BLaER1 (cell line): ENCODE data around the gene ADAP2.

Experiments used
- H3K27ac ChIP-seq: shearing (Covaris generic); formaldehyde crosslinking; 2 replicates; pipeline ENCODE4 v1.8.1; 2022
- H3K27me3 ChIP-seq: shearing (Covaris generic); formaldehyde crosslinking; 2 replicates; pipeline ENCODE4 v1.8.1; 2022
- H3K36me3 ChIP-seq: shearing (Covaris generic); formaldehyde crosslinking; 2 replicates; pipeline ENCODE4 v1.8.1; 2022
- H3K4me1 ChIP-seq: shearing (Covaris generic); formaldehyde crosslinking; 2 replicates; pipeline ENCODE4 v1.8.1; 2022
- H3K4me2 ChIP-seq: shearing (Covaris generic); formaldehyde crosslinking; 2 replicates; pipeline ENCODE4 v1.8.1; 2022
- H3K4me3 ChIP-seq: shearing (Covaris generic); formaldehyde crosslinking; 2 replicates; pipeline ENCODE4 v1.8.1; 2022
- H3K9ac ChIP-seq: shearing (Covaris generic); formaldehyde crosslinking; 2 replicates; pipeline ENCODE4 v1.8.1; 2022
- H3K9me3 ChIP-seq: shearing (Covaris generic); formaldehyde crosslinking; 2 replicates; pipeline ENCODE4 v1.8.1; 2022
- H4K20me1 ChIP-seq: shearing (Covaris generic); formaldehyde crosslinking; 2 replicates; pipeline ENCODE4 v1.8.1; 2022
- Cebpa-rat ChIP-seq: shearing (Covaris generic); IDR thresholded peaks from 2 replicates; pipeline ENCODE4 v1.8.1; 2022

Gene ADAP2

GRCh38 chr17:30995347-30995746 lies 73.6 kb downstream of the ADAP2 start:
- peaks cover 92% of the 10 kb centered on the region for H3K36me3 ChIP-seq
- TF ChIP-seq Cebpa-rat: no peak
- H3K27ac ChIP-seq: no peak overlapping the region

GRCh38 chr17:30996486-30996885 lies 74.7 kb downstream of the ADAP2 start:
- no peak overlapping the region for H3K27ac ChIP-seq
- H3K9me3 ChIP-seq: no peaks in the 10 kb centered on the region
- H3K36me3 ChIP-seq: peaks cover 93% of the 10 kb centered on the region
- H3K4me1 ChIP-seq: no peaks in the 10 kb centered on the region
- H3K4me2 ChIP-seq: no peak overlapping the region
- no peak overlapping the region for H3K4me3 ChIP-seq
- H4K20me1 ChIP-seq: 0 out of 2 replicates have a peak, but pooled peaks cover 1% of the 10 kb centered on the region
- no peak overlapping the region for H3K9ac ChIP-seq
- no peak for TF ChIP-seq Cebpa-rat
- H3K27me3 ChIP-seq: no peaks in the 10 kb centered on the region

More at GRCh38 chr17:30995347-30995746, 73.6 kb downstream of the ADAP2 start:
- Histone ChIP-seq H3K9ac (no peak overlapping the region), H3K4me1 (no peaks in the 10 kb centered on the region), H3K27me3 (no peaks in the 10 kb centered on the region), H4K20me1 (0 out of 2 replicates have a peak, but pooled peaks cover 8% of the 10 kb centered on the region), H3K9me3 (no peaks in the 10 kb centered on the region), H3K4me3 (no peak overlapping the region), H3K4me2 (no peak overlapping the region)

GRCh38 chr17:30997270-30997669 lies 75.5 kb downstream of the ADAP2 start:
- H3K4me1 ChIP-seq: no peaks in the 10 kb centered on the region
- TF ChIP-seq Cebpa-rat: no peak

GRCh38 chr17:30997842-30998241 lies 76.1 kb downstream of the ADAP2 start:
- no peak overlapping the region for H3K27ac ChIP-seq
- no peaks in the 10 kb centered on the region for H3K9me3 ChIP-seq
- H4K20me1 ChIP-seq: no peaks in the 10 kb centered on the region
- no peak overlapping the region for H3K4me3 ChIP-seq
- H3K27me3 ChIP-seq: no peaks in the 10 kb centered on the region
- no peak for TF ChIP-seq Cebpa-rat
- no peak overlapping the region for H3K4me2 ChIP-seq
- H3K9ac ChIP-seq: no peak overlapping the region
- peaks cover 98% of the 10 kb centered on the region for H3K36me3 ChIP-seq
- no peaks in the 10 kb centered on the region for H3K4me1 ChIP-seq

More at GRCh38 chr17:30997270-30997669, 75.5 kb downstream of the ADAP2 start:
- H3K36me3 ChIP-seq: peaks cover 97% of the 10 kb centered on the region
- no peaks in the 10 kb centered on the region for H3K27me3 ChIP-seq
- no peak overlapping the region for H3K27ac ChIP-seq
- no peaks in the 10 kb centered on the region for H3K9me3 ChIP-seq
- no peaks in the 10 kb centered on the region for H4K20me1 ChIP-seq
- no peak overlapping the region for H3K4me3 ChIP-seq
- H3K9ac ChIP-seq: no peak overlapping the region
- H3K4me2 ChIP-seq: no peak overlapping the region

DNA sequence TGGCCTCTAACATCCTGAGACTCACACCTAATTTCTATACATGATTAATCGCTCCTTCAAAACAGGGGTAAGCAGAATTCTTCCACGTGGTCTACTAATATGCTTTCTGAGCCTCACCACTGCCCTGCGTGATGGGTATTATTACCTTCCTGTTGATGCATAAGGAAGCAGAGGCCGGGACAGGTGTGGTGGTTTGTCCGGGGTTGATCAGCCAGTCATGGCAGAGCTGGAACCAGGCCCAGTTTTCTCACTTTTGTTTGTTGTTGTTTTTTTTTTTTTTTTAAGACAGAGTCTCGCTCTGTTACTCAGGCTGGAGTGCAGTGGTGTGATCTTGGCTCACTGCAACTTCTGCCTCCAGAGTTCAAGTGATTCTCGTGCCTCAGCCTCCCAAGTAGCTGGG lies 80.3 kb downstream of the ADAP2 start:
- no peaks in the 10 kb centered on the region for H3K4me1 ChIP-seq
- peaks cover under 1% of the 10 kb centered on the region; the same call in 1 of the 2 replicates for H3K27me3 ChIP-seq
- H3K27ac ChIP-seq: no peak overlapping the region
- no peaks in the 10 kb centered on the region for H4K20me1 ChIP-seq
- no peak overlapping the region for H3K4me3 ChIP-seq
- no peak overlapping the region for H3K9ac ChIP-seq
- H3K36me3 ChIP-seq: peaks cover 82% of the 10 kb centered on the region
- H3K4me2 ChIP-seq: no peak overlapping the region
- no peak for TF ChIP-seq Cebpa-rat
- H3K9me3 ChIP-seq: no peaks in the 10 kb centered on the region; the same call in 1 of the 2 replicates

GRCh38 chr17:31003225-31003866 lies 81.6 kb downstream of the ADAP2 start:
- peaks cover 5% of the 10 kb centered on the region for H3K9me3 ChIP-seq
- H3K36me3 ChIP-seq: peaks cover 78% of the 10 kb centered on the region
- no peak overlapping the region for H3K9ac ChIP-seq
- peaks cover 13% of the 10 kb centered on the region for H3K27me3 ChIP-seq
- no peaks in the 10 kb centered on the region for H3K4me1 ChIP-seq
- no peak overlapping the region for H3K4me3 ChIP-seq
- TF ChIP-seq Cebpa-rat: no peak
- H3K27ac ChIP-seq: no peak overlapping the region
- H4K20me1 ChIP-seq: peaks cover 2% of the 10 kb centered on the region; the same call in 1 of the 2 replicates
- no peak overlapping the region for H3K4me2 ChIP-seq

DNA sequence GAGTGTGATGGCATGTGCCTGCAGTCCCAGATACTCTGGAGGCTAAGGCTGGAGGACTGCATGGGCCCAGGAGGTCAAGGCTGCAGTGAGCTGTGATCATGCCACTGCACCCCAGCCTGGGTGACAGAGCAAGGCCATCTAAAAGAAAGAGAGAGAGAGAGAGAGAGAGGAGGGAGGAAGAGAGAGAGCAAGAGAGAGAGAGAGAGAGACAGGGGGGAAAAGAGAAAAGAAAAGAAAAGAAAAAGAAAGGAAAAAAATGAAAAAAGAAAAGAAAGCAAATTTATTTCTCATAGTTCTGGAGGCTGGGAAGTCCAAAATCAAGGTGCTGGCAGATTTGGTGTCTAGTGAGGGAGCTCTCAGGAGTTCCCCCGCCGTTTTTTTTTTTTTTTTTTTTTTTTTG lies 82.4 kb downstream of the ADAP2 start:
- Histone ChIP-seq H3K4me3 (no peak overlapping the region), H3K27ac (no peak overlapping the region), H3K9me3 (peaks cover 13% of the 10 kb centered on the region), H3K27me3 (peaks cover 22% of the 10 kb centered on the region), H4K20me1 (peaks cover 10% of the 10 kb centered on the region; the same call in 1 of the 2 replicates), H3K4me1 (no peaks in the 10 kb centered on the region), H3K9ac (no peak overlapping the region), H3K36me3 (peaks cover 78% of the 10 kb centered on the region), H3K4me2 (no peak overlapping the region)
- no peak for TF ChIP-seq Cebpa-rat

GRCh38 chr17:31007695-31008373 lies 86.1 kb downstream of the ADAP2 start:
- H4K20me1 ChIP-seq: peaks cover 10% of the 10 kb centered on the region; the same call in 1 of the 2 replicates
- no peak overlapping the region for H3K9ac ChIP-seq
- peaks cover 42% of the 10 kb centered on the region for H3K36me3 ChIP-seq
- H3K4me1 ChIP-seq: no peaks in the 10 kb centered on the region
- H3K27ac ChIP-seq: no peak overlapping the region
- TF ChIP-seq Cebpa-rat: no peak
- H3K4me2 ChIP-seq: no peak overlapping the region
- peaks cover 31% of the 10 kb centered on the region for H3K27me3 ChIP-seq
- peaks cover 13% of the 10 kb centered on the region for H3K9me3 ChIP-seq
- 0 out of 2 replicates have a peak overlapping the region, but pooled peaks have one; percentile 14 for H3K4me3 ChIP-seq

GRCh38 chr17:31008374-31009041 lies 86.8 kb downstream of the ADAP2 start:
- Histone ChIP-seq H3K4me3 (0 out of 2 replicates have a peak overlapping the region, but pooled peaks have one; percentile 14), H3K36me3 (peaks cover 37% of the 10 kb centered on the region), H3K9me3 (peaks cover 13% of the 10 kb centered on the region), H3K4me2 (peak overlapping the region; percentile 7; the same call in 1 of the 2 replicates), H4K20me1 (peaks cover 10% of the 10 kb centered on the region; the same call in 1 of the 2 replicates), H3K9ac (no peak overlapping the region), H3K27me3 (peaks cover 31% of the 10 kb centered on the region), H3K27ac (no peak overlapping the region), H3K4me1 (no peaks in the 10 kb centered on the region)
- TF ChIP-seq Cebpa-rat: no peak
